Naive thymus-derived CD4-positive, alpha-beta T cell (primary cell): ENCODE data around the gene SLC43A1. TPM values are rescaled to one million over a fixed set of nuclear protein-coding genes. Genes with fewer than 3 reads are reported as not detected.

ENCODE experiments used
- ATAC-seq: fragments of 150-1000 bp; cut with Tn5 transposase; 2 replicates; pipeline ENCODE4 v1.10.0; 2021; ENCODE audit warnings: mild to moderate bottlenecking, moderate library complexity
- CTCF ChIA-PET: fragments of 350-600 bp; sonication (Branson Sonifier 250); formaldehyde crosslinking; loops from one replicate; lab custom pipeline; 2021; ENCODE audit warnings: antibody characterized with exemption; lab: Charles Lee
- POLR2A ChIA-PET: fragments of 350-600 bp; sonication (Branson Sonifier 250); formaldehyde crosslinking; loops from one replicate; lab custom pipeline; 2021; ENCODE audit warnings: antibody characterized with exemption, inconsistent platforms; lab: Charles Lee
- DNase-seq, 9 donors: peaks; one replicate each; pipeline versions ENCODE4 v3.0.0 to v3.0.0-alpha.2; 2020 to 2022; ENCODE audit warnings: mixed read lengths in 1 of 9
- H3K27ac ChIP-seq: one replicate; pipeline ENCODE4 v1.7.0; 2013; ENCODE audit warnings: mild to moderate bottlenecking, low read depth, low read length, moderate library complexity
- H3K27me3 ChIP-seq, 2 donors: one replicate each; pipeline ENCODE4 v1.7.0; 2013; ENCODE audit warnings: low read length in 2 of 2, mild to moderate bottlenecking in 2 of 2, moderate library complexity in 2 of 2; ENCODE audit not compliant: control insufficient read depth in 2 of 2, insufficient read depth in 2 of 2
- H3K36me3 ChIP-seq, 3 experiments: 1 replicate in 2 of 3; 2 replicates in 1 of 3; pipeline ENCODE4 v1.7.0; 2013; ENCODE audit warnings: low read length in 3 of 3, mild to moderate bottlenecking in 3 of 3, moderate library complexity in 1 of 3; ENCODE audit not compliant: insufficient read depth in 3 of 3, control insufficient read depth in 2 of 3
- H3K4me1 ChIP-seq, 2 donors: one replicate each; pipeline ENCODE4 v1.7.0; 2013; ENCODE audit warnings: low read length in 2 of 2, mild to moderate bottlenecking in 2 of 2, moderate library complexity in 1 of 2; ENCODE audit not compliant: control insufficient read depth in 2 of 2, insufficient read depth in 2 of 2
- H3K4me3 ChIP-seq: 2 replicates; pipeline ENCODE4 v1.7.0; 2013; ENCODE audit warnings: mild to moderate bottlenecking, low read length
- H3K9me3 ChIP-seq, 3 experiments: 1 replicate in 2 of 3; 2 replicates in 1 of 3; pipeline ENCODE4 v1.7.0; 2013; ENCODE audit warnings: low read length in 3 of 3; ENCODE audit not compliant: control insufficient read depth in 2 of 3
- H3K27ac Mint-ChIP-seq, 9 donors: one replicate each; pipeline ENCODE4 v1.8.0; 2020 to 2022; ENCODE audit warnings: mixed read lengths in 9 of 9, mild to moderate bottlenecking in 8 of 9, moderate library complexity in 5 of 9, inconsistent platforms in 2 of 9
- H3K27me3 Mint-ChIP-seq, 5 donors: one replicate each; pipeline ENCODE4 v1.8.0; 2021 to 2022; ENCODE audit warnings: mixed read lengths in 5 of 5, mild to moderate bottlenecking in 1 of 5
- H3K36me3 Mint-ChIP-seq, 5 donors: one replicate each; pipeline ENCODE4 v1.8.0; 2020 to 2022; ENCODE audit warnings: mixed read lengths in 5 of 5, mild to moderate bottlenecking in 3 of 5, inconsistent platforms in 1 of 5
- H3K4me1 Mint-ChIP-seq, 7 donors: one replicate each; pipeline ENCODE4 v1.8.0; 2020 to 2022; ENCODE audit warnings: mixed read lengths in 7 of 7, mild to moderate bottlenecking in 3 of 7, inconsistent platforms in 1 of 7
- H3K4me3 Mint-ChIP-seq, 10 donors: one replicate each; pipeline ENCODE4 v1.8.0; 2020 to 2022; ENCODE audit warnings: mild to moderate bottlenecking in 10 of 10, mixed read lengths in 10 of 10, moderate library complexity in 6 of 10, inconsistent platforms in 2 of 10
- H3K9me3 Mint-ChIP-seq, 11 donors: one replicate each; pipeline ENCODE4 v1.8.0; 2020 to 2022; ENCODE audit warnings: mixed read lengths in 11 of 11, mild to moderate bottlenecking in 4 of 11, inconsistent platforms in 1 of 11, moderate library complexity in 1 of 11
- intact Hi-C, 2 donors: fragments of 100-400 bp; cut with micrococcal nuclease; formaldehyde crosslinking; loops; one replicate each; pipeline ENCODE4 v1.15.1; 2023
- polyA plus RNA-seq, 2 donors: library from polyadenylated mRNA; unstranded; fragments of 300-500 nt; fragmentation: Illumina TruSeq; gene quantifications; one replicate each; pipeline ENCODE4 v1.2.3, GENCODE V29; 2021
- total RNA-seq, 6 experiments: library from RNA in 5 of 6; stranded (reverse) in 5 of 6; gene quantifications; 1 replicate in 5 of 6; 2 replicates in 1 of 6; pipeline ENCODE4 v1.2.3 and lab custom pipeline; 2021 to 2026

Gene SLC43A1
- total and polyA plus RNA-seq, 7 experiments from 2014 or later, result 10.1 to 19.2 (median 15.4) TPM

GRCh38 chr11:57444362-57445121, 71.0 kb downstream of the SLC43A1 start:
- POLR2A ChIA-PET, result no interaction called here
- DNase-seq, result no peak
- H3K27me3 Mint-ChIP-seq, result peaks cover 0 to 22% (median 14%) of the 10 kb centered on the region in 5 donors
- H3K27ac Mint-ChIP-seq, result no peak overlapping the region
- H3K4me3 Mint-ChIP-seq, result no peak overlapping the region
- intact Hi-C loops, result no loop called here
- peaks cover 0 to 2% (median 0%) of the 10 kb centered on the region in 7 donors for H3K4me1 Mint-ChIP-seq
- no peaks in the 10 kb centered on the region for H3K9me3 ChIP-seq
- no peak overlapping the region for H3K27ac ChIP-seq
- no peaks in the 10 kb centered on the region for H3K4me1 ChIP-seq
- no peaks in the 10 kb centered on the region for H3K36me3 ChIP-seq
- no peak for ATAC-seq
- no peaks in the 10 kb centered on the region for H3K36me3 Mint-ChIP-seq
- peaks cover 0 to 5% (median 0%) of the 10 kb centered on the region in 11 donors for H3K9me3 Mint-ChIP-seq
- no peaks in the 10 kb centered on the region for H3K27me3 ChIP-seq
- H3K4me3 ChIP-seq, result no peak overlapping the region
- CTCF ChIA-PET, result interaction anchor here (1.7 kb wide), 1 partner anchor 11 kb away, joined by 6 read pairs; no protein-coding TSS in a partner anchor

GRCh38 chr11:57440744-57441414, 74.6 kb downstream of the SLC43A1 start:
- POLR2A ChIA-PET, result no interaction called here
- no peak overlapping the region for H3K27ac Mint-ChIP-seq

GRCh38 chr11:57439786-57440185, 75.7 kb downstream of the SLC43A1 start:
- Mint-ChIP-seq H3K4me3 (no peak overlapping the region), H3K36me3 (no peaks in the 10 kb centered on the region), H3K27ac (no peak overlapping the region), H3K9me3 (no peaks in the 10 kb centered on the region), H3K27me3 (peaks cover 0 to 8% (median 4%) of the 10 kb centered on the region in 5 donors), H3K4me1 (peaks cover 0 to 2% (median 0%) of the 10 kb centered on the region in 7 donors)
- Histone ChIP-seq H3K4me3 (no peak overlapping the region), H3K4me1 (no peaks in the 10 kb centered on the region), H3K27ac (no peak overlapping the region), H3K9me3 (no peaks in the 10 kb centered on the region), H3K27me3 (no peaks in the 10 kb centered on the region), H3K36me3 (no peaks in the 10 kb centered on the region)
- intact Hi-C loops, result no loop called here
- ATAC-seq, result no peak
- CTCF ChIA-PET, result interaction anchor here (0.8 to 2.7 kb wide), 2 partner anchors 18 to 1700 kb away, joined by 4 to 11 read pairs; no protein-coding TSS in a partner anchor
- DNase-seq, result no peak
- POLR2A ChIA-PET, result no interaction called here

More at GRCh38 chr11:57440744-57441414, 74.6 kb downstream of the SLC43A1 start:
- Mint-ChIP-seq H3K27me3 (peaks cover 0 to 11% (median 7%) of the 10 kb centered on the region in 5 donors), H3K9me3 (peaks cover 0 to 2% (median 0%) of the 10 kb centered on the region in 11 donors), H3K4me1 (no peaks in the 10 kb centered on the region), H3K4me3 (no peak overlapping the region), H3K36me3 (no peaks in the 10 kb centered on the region)
- ATAC-seq (no peak), DNase-seq (no peak)
- Histone ChIP-seq H3K4me3 (no peak overlapping the region), H3K4me1 (no peaks in the 10 kb centered on the region), H3K36me3 (no peaks in the 10 kb centered on the region), H3K9me3 (no peaks in the 10 kb centered on the region), H3K27me3 (no peaks in the 10 kb centered on the region), H3K27ac (no peak overlapping the region)
- intact Hi-C loops, result no loop called here
- CTCF ChIA-PET, result interaction anchor here (2.7 kb wide), 1 partner anchor 17 kb away, joined by 11 read pairs; no protein-coding TSS in a partner anchor

- Histone ChIP-seq H3K27ac (no peak overlapping the region), H3K4me3 (no peak overlapping the region), H3K9me3 (no peaks in the 10 kb centered on the region), H3K4me1 (no peaks in the 10 kb centered on the region), H3K36me3 (no peaks in the 10 kb centered on the region), H3K27me3 (no peaks in the 10 kb centered on the region)
- H3K9me3 Mint-ChIP-seq, result no peaks in the 10 kb centered on the region
- H3K36me3 Mint-ChIP-seq, result no peaks in the 10 kb centered on the region
- no peak overlapping the region for H3K4me3 Mint-ChIP-seq
- POLR2A ChIA-PET, result no interaction called here
- ATAC-seq (no peak), DNase-seq (no peak)
- no peak overlapping the region for H3K27ac Mint-ChIP-seq
- CTCF ChIA-PET, result interaction anchor here (0.7 kb wide), 1 partner anchor 15 kb away, joined by 3 read pairs; no protein-coding TSS in a partner anchor
- H3K4me1 Mint-ChIP-seq, result peaks cover 0 to 6% (median 0%) of the 10 kb centered on the region in 7 donors
- intact Hi-C loops, result no loop called here
- H3K27me3 Mint-ChIP-seq, result peaks cover 0 to 4% (median 0%) of the 10 kb centered on the region in 5 donors
These were observed 76.9 kb downstream of the SLC43A1 start for GRCh38 chr11:57438345-57439285.

GRCh38 chr11:57436031-57436430, 79.5 kb downstream of the SLC43A1 start:
- no peaks in the 10 kb centered on the region for H3K36me3 ChIP-seq
- Mint-ChIP-seq H3K36me3 (no peaks in the 10 kb centered on the region), H3K4me1 (peaks cover 0 to 10% (median 0%) of the 10 kb centered on the region in 7 donors), H3K9me3 (no peaks in the 10 kb centered on the region), H3K27me3 (peaks cover 0 to 4% (median 0%) of the 10 kb centered on the region in 5 donors), H3K27ac (no peak overlapping the region), H3K4me3 (no peak overlapping the region)
- no peaks in the 10 kb centered on the region for H3K9me3 ChIP-seq
- no peaks in the 10 kb centered on the region for H3K4me1 ChIP-seq
- H3K27me3 ChIP-seq, result no peaks in the 10 kb centered on the region
- POLR2A ChIA-PET, result no interaction called here
- DNase-seq, result no peak
- no peak overlapping the region for H3K27ac ChIP-seq
- ATAC-seq, result no peak
- intact Hi-C loops, result no loop called here
- no peak overlapping the region for H3K4me3 ChIP-seq
- CTCF ChIA-PET, result no interaction called here
